Spleen (tissue), 11 donors: ENCODE data around the gene CLEC16A. TPM values are rescaled to one million over a fixed set of nuclear protein-coding genes. Genes with fewer than 3 reads are reported as not detected.
A peak's percentile ranks its signal among the peaks of the same experiment; 100 is the strongest.

Experiments used
- DNase-seq: peaks from one replicate; pipeline ENCODE4 v3.0.0-alpha.2; 2020
- H3K27ac ChIP-seq, 8 donors: fragments of 200-600 bp; sonication (generic) in 7 of 8; 1 replicate in 4 of 8; 2 replicates in 4 of 8; pipeline versions ENCODE4 v1.5.0 to v1.8.0; 2016 to 2021; ENCODE audit warnings: inconsistent platforms in 4 of 8, mild to moderate bottlenecking in 4 of 8, moderate library complexity in 1 of 8
- H3K27me3 ChIP-seq, 7 donors: fragments of 200-600 bp; sonication (generic) in 6 of 7; replicated peaks in 1 of 7; 1 replicate in 4 of 7; 2 replicates in 3 of 7; pipeline versions ENCODE4 v1.5.0 to v1.8.0; 2016 to 2021; ENCODE audit warnings: inconsistent platforms in 3 of 7, mild to moderate bottlenecking in 1 of 7
- H3K36me3 ChIP-seq, 6 donors: fragments of 200-600 bp; sonication (generic) in 5 of 6; 1 replicate in 4 of 6; 2 replicates in 2 of 6; pipeline versions ENCODE4 v1.5.0 to v1.8.0; 2016 to 2021; ENCODE audit warnings: inconsistent platforms in 2 of 6
- H3K4me1 ChIP-seq, 6 donors: fragments of 200-600 bp; sonication (generic) in 5 of 6; 1 replicate in 3 of 6; 2 replicates in 3 of 6; pipeline versions ENCODE4 v1.5.0 to v1.8.0; 2016 to 2021; ENCODE audit warnings: inconsistent platforms in 3 of 6
- H3K4me3 ChIP-seq, 8 donors: fragments of 200-600 bp; sonication (generic) in 7 of 8; 1 replicate in 4 of 8; 2 replicates in 4 of 8; pipeline versions ENCODE4 v1.5.0 to v1.8.0; 2016 to 2021; ENCODE audit warnings: inconsistent platforms in 4 of 8, mild to moderate bottlenecking in 4 of 8, moderate library complexity in 2 of 8
- H3K9me3 ChIP-seq, 8 donors: fragments of 200-600 bp; sonication (generic) in 7 of 8; 1 replicate in 4 of 8; 2 replicates in 4 of 8; pipeline versions ENCODE4 v1.5.0 to v1.8.0; 2016 to 2021; ENCODE audit warnings: inconsistent platforms in 4 of 8
- CTCF ChIP-seq, 11 experiments: fragments of 200-600 bp in 7 of 11; fragments of 450-650 bp in 4 of 11; sonication (generic) in 4 of 11; IDR thresholded peaks in 8 of 11; conservative IDR thresholded peaks in 3 of 11; 1 replicate in 7 of 11; 2 replicates in 4 of 11; pipeline versions ENCODE4 v1.4.0 to v1.8.0; 2016 to 2021; ENCODE audit warnings: antibody characterized with exemption in 11 of 11, inconsistent platforms in 4 of 11, mild to moderate bottlenecking in 1 of 11
- POLR2A ChIP-seq, 3 donors: fragments of 450-650 bp; IDR thresholded peaks; one replicate each; pipeline ENCODE4 v1.5.1; 2017; ENCODE audit warnings: antibody characterized with exemption in 3 of 3, mild to moderate bottlenecking in 1 of 3
- POLR2AphosphoS5 ChIP-seq, 3 donors: sonication (generic); formaldehyde crosslinking; IDR thresholded peaks; one replicate each; pipeline ENCODE4 v1.5.1; 2017; ENCODE audit warnings: antibody characterized with exemption in 3 of 3
- WGBS, 5 donors: extraction: QIAGEN DNeasy Blood & Tissue Kit in 3 of 5; methylation state at CpG; one replicate each; pipeline versions ENCODE4 v1.1.5 to v1.1.7; 2013 to 2018; 5-methylcytosine and 5-hydroxymethylcytosine counted together
- intact Hi-C: fragments of 100-400 bp; cut with DNase I; formaldehyde crosslinking; loops from one replicate; pipeline ENCODE4 v1.15.0; 2023; ENCODE audit warnings: low total_unique reads
- polyA plus RNA-seq, 3 donors: library from polyadenylated mRNA; stranded (reverse); fragments of 200-250 nt; gene quantifications; one replicate each; pipeline ENCODE4 v1.2.1, GENCODE V29; 2013
- total RNA-seq, 7 donors: library from RNA; depleted of rRNA in 3 of 7; stranded (reverse); fragments of >200 nt in 3 of 7; fragmentation: NEBNext Ultra II Directional in 4 of 7; extraction: Animal tissue kit (Norgen Biotek cat#: 25700) in 4 of 7; gene quantifications; one replicate each; pipeline versions ENCODE4 v1.1.0 to v1.2.1, GENCODE V29; 2016 to 2021
- donor health status: healthy with polysubstance abuse.
- donor health status: DM: no; HTN: no; CAD: no; lungs with moderate emphysema.
- donor health status: DM: no; HTN: no; CAD: no.
- donor health status: Bipolar disorder and iron deficiency.
- donor health status: healthy.
- donor health status: DM: no; HTN: no; CAD: no.
- donor health status: DM: yes; HTN: yes; CAD: no.

CLEC16A gene
- total and polyA plus RNA-seq, 10 donors: 7.3 to 54.6 (median 35.1) TPM

DNA sequence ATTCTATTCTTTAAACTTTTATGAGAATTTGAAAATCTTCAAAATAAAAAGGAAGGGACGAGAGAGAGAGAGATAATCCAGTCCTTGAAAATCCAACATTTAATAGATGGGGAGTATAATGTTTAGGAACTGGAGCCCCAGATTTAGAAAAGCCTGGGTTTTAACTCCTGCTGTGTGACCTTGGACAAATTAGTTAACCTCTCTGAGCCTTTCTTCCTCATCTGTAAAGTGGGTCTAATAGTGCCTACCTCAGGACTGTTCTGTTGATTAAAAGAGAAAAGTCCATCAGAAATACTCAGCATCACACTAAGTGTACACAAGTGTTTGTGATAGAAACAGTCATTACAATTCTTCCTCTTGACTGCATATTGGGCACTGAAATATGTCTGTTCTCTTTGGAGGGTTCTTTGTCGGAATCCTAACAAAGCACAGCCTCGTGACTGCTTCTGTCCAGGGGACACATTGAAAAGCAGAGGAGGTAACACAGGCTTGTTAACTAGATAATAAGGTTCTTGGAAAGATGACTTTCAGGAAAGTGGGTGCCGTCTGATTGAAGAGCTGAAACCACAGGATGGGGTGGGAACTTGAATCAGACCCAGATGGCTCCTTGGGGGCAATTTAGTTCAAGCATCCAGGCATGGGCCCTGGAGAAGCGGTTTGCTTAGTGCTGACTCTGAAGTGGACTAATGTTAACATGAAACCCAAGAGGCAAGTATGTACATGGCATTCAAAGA is 128.2 kb downstream of the CLEC16A start:
- H3K9me3 ChIP-seq: no peaks in the 10 kb centered on the region
- intact Hi-C loops: no loop called here
- DNase-seq: no peak
- no peak overlapping the region for H3K4me3 ChIP-seq
- H3K27me3 ChIP-seq: no peaks in the 10 kb centered on the region
- WGBS, 5 donors: 64 to 78% (median 73%) methylated on average over 5 of the region's 5 CpGs
- TF ChIP-seq POLR2A (IDR thresholded peaks at IDR 0.05) (no peak), POLR2AphosphoS5 (IDR thresholded peaks at IDR 0.05) (no peak), CTCF (IDR thresholded peaks at IDR 0.05 in 8 of 11, conservative IDR thresholded peaks at IDR 0.05 in 3 of 11) (no peak)
- H3K4me1 ChIP-seq: peaks cover 8 to 40% (median 20%) of the 10 kb centered on the region in 6 donors
- H3K27ac ChIP-seq: no peak overlapping the region
- H3K36me3 ChIP-seq: peaks cover 0 to 78% (median 4%) of the 10 kb centered on the region in 6 donors

DNA sequence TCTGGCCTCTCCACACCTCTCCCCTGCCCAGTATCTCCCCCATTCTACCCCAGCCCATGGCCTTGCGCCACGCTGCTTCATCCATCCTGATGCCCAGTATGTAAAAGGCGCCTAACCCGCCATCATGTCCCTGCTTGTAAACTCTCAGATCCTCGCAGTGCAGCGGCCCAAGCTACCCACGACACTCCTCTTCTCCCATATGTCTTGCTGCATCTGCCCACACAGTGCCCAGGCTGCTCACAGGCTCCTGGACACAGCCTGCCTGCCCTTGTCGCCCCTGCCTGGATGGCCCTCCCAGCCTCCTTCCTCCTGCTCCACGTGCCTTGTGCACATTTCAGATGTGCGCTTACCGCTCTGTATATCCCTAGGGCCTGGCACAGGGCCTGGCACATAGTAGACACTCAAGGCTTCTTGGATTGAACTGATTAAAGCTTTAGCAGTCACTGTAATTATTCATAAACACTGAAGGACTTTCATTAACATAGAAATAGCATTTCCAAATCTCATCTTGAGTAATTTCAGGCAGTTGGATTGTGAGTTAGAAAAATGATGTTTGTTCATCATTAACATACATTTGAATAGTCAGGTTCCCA is 129.1 kb downstream of the CLEC16A start:
- H3K4me1 ChIP-seq: peaks cover 11 to 49% (median 28%) of the 10 kb centered on the region in 6 donors
- H3K4me3 ChIP-seq: no peak overlapping the region
- no peaks in the 10 kb centered on the region for H3K27me3 ChIP-seq
- no peaks in the 10 kb centered on the region for H3K9me3 ChIP-seq
- intact Hi-C loops: no loop called here
- TF ChIP-seq CTCF (IDR thresholded peaks at IDR 0.05 in 8 of 11, conservative IDR thresholded peaks at IDR 0.05 in 3 of 11) (no peak), POLR2AphosphoS5 (IDR thresholded peaks at IDR 0.05) (peak in 1 of 3 donors; percentile 28), POLR2A (IDR thresholded peaks at IDR 0.05) (no peak)
- H3K36me3 ChIP-seq: peaks cover 0 to 74% (median 2%) of the 10 kb centered on the region in 6 donors
- DNase-seq: no peak
- H3K27ac ChIP-seq: no peak overlapping the region
- 91 to 95% (median 94%) methylated on average over 11 of the region's 11 CpGs for WGBS, 5 donors

DNA sequence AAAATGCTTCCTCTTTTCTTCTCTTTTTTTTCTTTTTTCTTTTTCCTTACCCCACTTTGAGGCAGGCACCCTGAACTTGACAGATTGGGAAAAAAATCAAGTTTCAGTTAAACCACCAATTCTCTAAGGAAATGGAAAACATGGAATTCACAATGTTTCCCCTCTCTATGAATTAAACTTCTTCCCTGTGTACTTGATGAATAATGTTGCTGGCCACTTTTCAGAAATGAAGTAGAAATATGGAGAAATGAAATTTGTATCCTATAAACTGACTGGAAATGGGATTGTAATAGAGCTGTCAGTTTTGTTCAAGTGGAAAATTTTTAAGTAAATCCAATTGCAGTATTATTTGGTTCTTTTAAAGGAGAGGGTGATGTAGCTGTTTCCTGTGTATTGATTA is 129.8 kb downstream of the CLEC16A start:
- no peak overlapping the region for H3K27ac ChIP-seq
- peaks cover 0 to 74% (median 2%) of the 10 kb centered on the region in 6 donors for H3K36me3 ChIP-seq
- DNase-seq: no peak
- no peaks in the 10 kb centered on the region for H3K27me3 ChIP-seq
- TF ChIP-seq POLR2AphosphoS5 (IDR thresholded peaks at IDR 0.05) (no peak), CTCF (IDR thresholded peaks at IDR 0.05 in 8 of 11, conservative IDR thresholded peaks at IDR 0.05 in 3 of 11) (no peak), POLR2A (IDR thresholded peaks at IDR 0.05) (no peak)
- peaks cover 17 to 56% (median 34%) of the 10 kb centered on the region in 6 donors for H3K4me1 ChIP-seq
- H3K9me3 ChIP-seq: no peaks in the 10 kb centered on the region
- H3K4me3 ChIP-seq: no peak overlapping the region
- intact Hi-C loops: no loop called here

DNA sequence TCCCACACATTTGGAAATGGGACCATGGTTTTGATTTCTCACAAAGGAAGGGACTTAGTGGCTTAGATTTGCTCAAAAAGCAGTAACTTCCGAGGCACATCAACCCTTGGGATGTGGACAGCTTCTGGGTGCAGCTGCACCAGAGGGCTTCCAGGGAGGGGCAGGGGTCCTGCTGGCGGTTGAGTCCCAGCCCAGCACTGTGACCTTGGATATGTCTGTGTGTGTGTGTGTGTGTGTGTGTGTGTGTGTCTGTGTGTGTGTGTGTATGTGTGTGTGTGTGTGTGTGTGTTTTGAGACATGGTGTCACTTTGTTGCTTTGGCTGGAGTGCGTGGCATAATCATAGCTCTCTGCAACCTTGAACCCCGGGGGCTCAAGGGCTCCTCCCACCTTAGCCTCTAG is 130.8 kb downstream of the CLEC16A start:
- TF ChIP-seq POLR2A (IDR thresholded peaks at IDR 0.05) (no peak), POLR2AphosphoS5 (IDR thresholded peaks at IDR 0.05) (no peak), CTCF (IDR thresholded peaks at IDR 0.05 in 8 of 11, conservative IDR thresholded peaks at IDR 0.05 in 3 of 11) (no peak)
- H3K27ac ChIP-seq: peak overlapping the region in 1 of 8 donors; percentile 90
- peaks cover 26 to 66% (median 45%) of the 10 kb centered on the region in 6 donors for H3K4me1 ChIP-seq
- H3K9me3 ChIP-seq: no peaks in the 10 kb centered on the region
- peaks cover 0 to 73% (median 2%) of the 10 kb centered on the region in 6 donors for H3K36me3 ChIP-seq
- H3K4me3 ChIP-seq: no peak overlapping the region
- WGBS, 5 donors: 78 to 94% (median 86%) methylated on average over 3 to 4 of the region's 4 CpGs
- no peak for DNase-seq
- intact Hi-C loops: no loop called here
- H3K27me3 ChIP-seq: no peaks in the 10 kb centered on the region
